ENCODE results near the gene SV2B. TPM values are rescaled to one million over a fixed set of nuclear protein-coding genes. Genes with fewer than 3 reads are reported as not detected.

Gene SV2B
- total RNA-seq, 2 donors from 2014 or later: 6.5 to 8.8 TPM

GRCh38 chr15:91208371-91208770, 108.3 kb downstream of the SV2B start:
- Histone ChIP-seq H3K36me3 (ENCODE audit: control insufficient read depth, insufficient read depth, low read length) (no peaks in the 10 kb centered on the region), H3K27me3 (ENCODE audit: control insufficient read depth, insufficient read depth, low read length, poor library complexity, severe bottlenecking) (peaks cover 4% of the 10 kb centered on the region), H3K9ac (ENCODE audit: extremely low read depth, low read length, poor library complexity, severe bottlenecking) (no peak overlapping the region), H3K9me3 (ENCODE audit: control insufficient read depth, low read length) (no peaks in the 10 kb centered on the region), H3K4me1 (ENCODE audit: control insufficient read depth, insufficient read depth, low read length) (peaks cover 1% of the 10 kb centered on the region), H3K27ac (ENCODE audit: low read depth, low read length) (no peak overlapping the region), H3K4me3 (ENCODE audit: low read length) (no peak overlapping the region)
- TF ChIP-seq, protein P1, sequence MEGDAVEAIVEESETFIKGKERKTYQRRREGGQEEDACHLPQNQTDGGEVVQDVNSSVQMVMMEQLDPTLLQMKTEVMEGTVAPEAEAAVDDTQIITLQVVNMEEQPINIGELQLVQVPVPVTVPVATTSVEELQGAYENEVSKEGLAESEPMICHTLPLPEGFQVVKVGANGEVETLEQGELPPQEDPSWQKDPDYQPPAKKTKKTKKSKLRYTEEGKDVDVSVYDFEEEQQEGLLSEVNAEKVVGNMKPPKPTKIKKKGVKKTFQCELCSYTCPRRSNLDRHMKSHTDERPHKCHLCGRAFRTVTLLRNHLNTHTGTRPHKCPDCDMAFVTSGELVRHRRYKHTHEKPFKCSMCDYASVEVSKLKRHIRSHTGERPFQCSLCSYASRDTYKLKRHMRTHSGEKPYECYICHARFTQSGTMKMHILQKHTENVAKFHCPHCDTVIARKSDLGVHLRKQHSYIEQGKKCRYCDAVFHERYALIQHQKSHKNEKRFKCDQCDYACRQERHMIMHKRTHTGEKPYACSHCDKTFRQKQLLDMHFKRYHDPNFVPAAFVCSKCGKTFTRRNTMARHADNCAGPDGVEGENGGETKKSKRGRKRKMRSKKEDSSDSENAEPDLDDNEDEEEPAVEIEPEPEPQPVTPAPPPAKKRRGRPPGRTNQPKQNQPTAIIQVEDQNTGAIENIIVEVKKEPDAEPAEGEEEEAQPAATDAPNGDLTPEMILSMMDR (conservative IDR thresholded peaks at IDR 0.05): no peak
- Mint-ChIP-seq H3K4me3 (no peak overlapping the region), H3K27me3 (ENCODE audit: insufficient read depth) (peaks cover 6% of the 10 kb centered on the region), H3K4me1 (peaks cover 16% of the 10 kb centered on the region), H3K36me3 (ENCODE audit: low read depth) (no peaks in the 10 kb centered on the region), H3K9me3 (no peaks in the 10 kb centered on the region), H3K27ac (no peak overlapping the region)
- 93 to 100% methylated on average over 1 of the region's 1 CpG for WGBS, 2 experiments (ENCODE audit: insufficient coverage in 1 of 2, insufficient read length in 1 of 2)
- no peak for DNase-seq

DNA sequence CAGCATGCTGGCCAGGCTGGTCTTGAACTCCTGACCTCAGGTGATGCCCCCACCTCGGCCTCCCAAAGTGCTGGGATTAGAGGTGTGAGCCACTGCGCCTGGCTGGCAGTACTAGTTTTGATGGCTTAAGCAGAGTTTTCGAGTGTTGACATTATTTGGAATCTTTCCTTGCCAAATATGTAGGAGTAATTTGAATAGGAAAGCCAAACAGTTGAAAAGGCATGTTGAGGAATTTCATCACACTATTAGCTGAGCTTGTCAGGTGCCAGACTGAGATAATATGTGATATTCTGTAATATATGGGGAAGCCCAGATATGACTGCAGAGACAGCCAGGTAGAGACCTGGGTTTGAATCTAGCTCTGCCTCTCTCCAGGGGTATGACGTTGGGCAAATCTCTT, 109.3 kb downstream of the SV2B start:
- no peak for DNase-seq
- Mint-ChIP-seq H3K27ac (no peak overlapping the region), H3K4me3 (no peak overlapping the region), H3K36me3 (ENCODE audit: low read depth) (peaks cover 2% of the 10 kb centered on the region), H3K4me1 (peaks cover 9% of the 10 kb centered on the region), H3K27me3 (ENCODE audit: insufficient read depth) (peaks cover 8% of the 10 kb centered on the region), H3K9me3 (peaks cover 7% of the 10 kb centered on the region)
- 90% methylated on average over 3 to 4 of the region's 4 CpGs for WGBS, 2 experiments (ENCODE audit: insufficient coverage in 1 of 2, insufficient read length in 1 of 2)
- H3K4me3 ChIP-seq (ENCODE audit: low read length): no peak overlapping the region
- H3K4me1 ChIP-seq (ENCODE audit: control insufficient read depth, insufficient read depth, low read length): no peaks in the 10 kb centered on the region
- H3K36me3 ChIP-seq (ENCODE audit: control insufficient read depth, insufficient read depth, low read length): no peaks in the 10 kb centered on the region
- H3K27ac ChIP-seq (ENCODE audit: low read depth, low read length): no peak overlapping the region
- peaks cover 4% of the 10 kb centered on the region for H3K27me3 ChIP-seq (ENCODE audit: control insufficient read depth, insufficient read depth, low read length, poor library complexity, severe bottlenecking)
- no peaks in the 10 kb centered on the region for H3K9me3 ChIP-seq (ENCODE audit: control insufficient read depth, low read length)
- TF ChIP-seq, protein P1 (conservative IDR thresholded peaks at IDR 0.05): no peak
- H3K9ac ChIP-seq (ENCODE audit: extremely low read depth, low read length, poor library complexity, severe bottlenecking): no peak overlapping the region

GRCh38 chr15:91209726-91210125, 109.7 kb downstream of the SV2B start:
- no peak for DNase-seq
- 83 to 92% methylated on average over 1 to 3 of the region's 3 CpGs for WGBS, 2 experiments (ENCODE audit: insufficient coverage in 1 of 2, insufficient read length in 1 of 2)
- H3K36me3 ChIP-seq (ENCODE audit: control insufficient read depth, insufficient read depth, low read length): no peaks in the 10 kb centered on the region
- Mint-ChIP-seq H3K27me3 (ENCODE audit: insufficient read depth) (peaks cover 8% of the 10 kb centered on the region), H3K4me1 (peaks cover 10% of the 10 kb centered on the region), H3K9me3 (peaks cover 7% of the 10 kb centered on the region), H3K36me3 (ENCODE audit: low read depth) (peaks cover 2% of the 10 kb centered on the region), H3K4me3 (no peak overlapping the region), H3K27ac (no peak overlapping the region)
- no peak overlapping the region for H3K27ac ChIP-seq (ENCODE audit: low read depth, low read length)
- TF ChIP-seq, protein P1 (conservative IDR thresholded peaks at IDR 0.05): no peak
- H3K27me3 ChIP-seq (ENCODE audit: control insufficient read depth, insufficient read depth, low read length, poor library complexity, severe bottlenecking): peaks cover 4% of the 10 kb centered on the region
- H3K9ac ChIP-seq (ENCODE audit: extremely low read depth, low read length, poor library complexity, severe bottlenecking): no peak overlapping the region
- no peak overlapping the region for H3K4me3 ChIP-seq (ENCODE audit: low read length)
- no peaks in the 10 kb centered on the region for H3K9me3 ChIP-seq (ENCODE audit: control insufficient read depth, low read length)
- H3K4me1 ChIP-seq (ENCODE audit: control insufficient read depth, insufficient read depth, low read length): no peaks in the 10 kb centered on the region
